ENCODE results near the gene SH3BP5L.

DNA sequence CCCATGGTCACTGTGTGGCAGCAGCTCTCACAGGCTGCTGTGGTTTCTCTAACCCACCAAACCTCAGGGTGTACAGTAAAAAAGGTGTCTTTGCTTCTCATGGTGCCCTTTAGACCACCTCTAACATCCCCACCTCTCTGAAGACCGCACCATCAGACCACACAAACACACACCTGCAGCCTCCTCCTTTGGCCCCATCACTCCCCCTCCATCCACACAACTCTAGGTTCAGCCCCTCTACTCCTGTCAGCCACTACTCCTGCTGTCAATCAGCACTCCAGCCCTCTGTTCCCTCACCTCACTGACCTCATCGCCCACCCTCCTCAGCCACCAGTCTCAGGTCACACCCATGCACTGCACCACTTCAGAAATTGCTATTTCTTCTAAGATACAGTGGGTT is 25.7 kb upstream of the SH3BP5L start:
- TF ChIP-seq, protein P1, sequence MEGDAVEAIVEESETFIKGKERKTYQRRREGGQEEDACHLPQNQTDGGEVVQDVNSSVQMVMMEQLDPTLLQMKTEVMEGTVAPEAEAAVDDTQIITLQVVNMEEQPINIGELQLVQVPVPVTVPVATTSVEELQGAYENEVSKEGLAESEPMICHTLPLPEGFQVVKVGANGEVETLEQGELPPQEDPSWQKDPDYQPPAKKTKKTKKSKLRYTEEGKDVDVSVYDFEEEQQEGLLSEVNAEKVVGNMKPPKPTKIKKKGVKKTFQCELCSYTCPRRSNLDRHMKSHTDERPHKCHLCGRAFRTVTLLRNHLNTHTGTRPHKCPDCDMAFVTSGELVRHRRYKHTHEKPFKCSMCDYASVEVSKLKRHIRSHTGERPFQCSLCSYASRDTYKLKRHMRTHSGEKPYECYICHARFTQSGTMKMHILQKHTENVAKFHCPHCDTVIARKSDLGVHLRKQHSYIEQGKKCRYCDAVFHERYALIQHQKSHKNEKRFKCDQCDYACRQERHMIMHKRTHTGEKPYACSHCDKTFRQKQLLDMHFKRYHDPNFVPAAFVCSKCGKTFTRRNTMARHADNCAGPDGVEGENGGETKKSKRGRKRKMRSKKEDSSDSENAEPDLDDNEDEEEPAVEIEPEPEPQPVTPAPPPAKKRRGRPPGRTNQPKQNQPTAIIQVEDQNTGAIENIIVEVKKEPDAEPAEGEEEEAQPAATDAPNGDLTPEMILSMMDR (conservative IDR thresholded peaks at IDR 0.05; ENCODE audit: low read depth, low read length): no peak
- TF ChIP-seq POLR2A (IDR thresholded peaks at IDR 0.05; ENCODE audit: low read depth, low read length) (no peak), RAD21 (IDR thresholded peaks at IDR 0.05; ENCODE audit: low read length) (no peak), MAFK (IDR thresholded peaks at IDR 0.05; ENCODE audit: low read depth, low read length) (no peak), MXI1 (IDR thresholded peaks at IDR 0.05; ENCODE audit: borderline replicate concordance, low read depth, low read length) (no peak), CEBPB (IDR thresholded peaks at IDR 0.05; ENCODE audit: low read depth, low read length) (no peak), RCOR1 (IDR thresholded peaks at IDR 0.05; ENCODE audit: insufficient replicate concordance, low read length) (no peak)
- TF ChIP-seq, protein P2, sequence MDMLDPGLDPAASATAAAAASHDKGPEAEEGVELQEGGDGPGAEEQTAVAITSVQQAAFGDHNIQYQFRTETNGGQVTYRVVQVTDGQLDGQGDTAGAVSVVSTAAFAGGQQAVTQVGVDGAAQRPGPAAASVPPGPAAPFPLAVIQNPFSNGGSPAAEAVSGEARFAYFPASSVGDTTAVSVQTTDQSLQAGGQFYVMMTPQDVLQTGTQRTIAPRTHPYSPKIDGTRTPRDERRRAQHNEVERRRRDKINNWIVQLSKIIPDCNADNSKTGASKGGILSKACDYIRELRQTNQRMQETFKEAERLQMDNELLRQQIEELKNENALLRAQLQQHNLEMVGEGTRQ (IDR thresholded peaks at IDR 0.05; ENCODE audit: low read depth, low read length): no peak
- TF ChIP-seq, protein P3, sequence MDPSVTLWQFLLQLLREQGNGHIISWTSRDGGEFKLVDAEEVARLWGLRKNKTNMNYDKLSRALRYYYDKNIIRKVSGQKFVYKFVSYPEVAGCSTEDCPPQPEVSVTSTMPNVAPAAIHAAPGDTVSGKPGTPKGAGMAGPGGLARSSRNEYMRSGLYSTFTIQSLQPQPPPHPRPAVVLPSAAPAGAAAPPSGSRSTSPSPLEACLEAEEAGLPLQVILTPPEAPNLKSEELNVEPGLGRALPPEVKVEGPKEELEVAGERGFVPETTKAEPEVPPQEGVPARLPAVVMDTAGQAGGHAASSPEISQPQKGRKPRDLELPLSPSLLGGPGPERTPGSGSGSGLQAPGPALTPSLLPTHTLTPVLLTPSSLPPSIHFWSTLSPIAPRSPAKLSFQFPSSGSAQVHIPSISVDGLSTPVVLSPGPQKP (IDR thresholded peaks at IDR 0.05; ENCODE audit: borderline replicate concordance, low read depth, low read length): no peak

Data from IMR-90 (cell line).